H9 (cell line): Measurements from ENCODE around the gene NEK8. TPM values are rescaled to one million over a fixed set of nuclear protein-coding genes. Genes with fewer than 3 reads are reported as not detected.

Experiments
- DNase-seq: peaks from one replicate; pipeline ENCODE4 v3.0.0-alpha.2; 2017
- H2AFZ ChIP-seq: one replicate; pipeline ENCODE4 v1.6.1; 2013; ENCODE audit warnings: mild to moderate bottlenecking, low read length, control low read depth, moderate library complexity
- H2AK5ac ChIP-seq: 2 replicates; pipeline ENCODE4 v1.6.1; 2013; ENCODE audit warnings: low read length, control low read depth, mixed read lengths; ENCODE audit not compliant: insufficient read length
- H2BK120ac ChIP-seq: one replicate; pipeline ENCODE4 v1.6.1; 2013; ENCODE audit warnings: low read depth, mild to moderate bottlenecking, low read length, control low read depth, inconsistent platforms; ENCODE audit not compliant: poor library complexity, severe bottlenecking
- H2BK12ac ChIP-seq: 2 replicates; pipeline ENCODE4 v1.6.1; 2013; ENCODE audit warnings: low read length, control low read depth, mixed read lengths, low read depth; ENCODE audit not compliant: insufficient read length
- H2BK15ac ChIP-seq: 2 replicates; pipeline ENCODE4 v1.6.1; 2013; ENCODE audit warnings: low read depth, low read length, control low read depth
- H2BK20ac ChIP-seq: one replicate; pipeline ENCODE4 v1.6.1; 2013; ENCODE audit warnings: low read depth, mild to moderate bottlenecking, low read length, control low read depth, inconsistent platforms; ENCODE audit not compliant: poor library complexity, severe bottlenecking
- H2BK5ac ChIP-seq: 2 replicates; pipeline ENCODE4 v1.6.1; 2013; ENCODE audit warnings: low read length, control low read depth, mixed read lengths; ENCODE audit not compliant: insufficient read length
- H3K14ac ChIP-seq: 2 replicates; pipeline ENCODE4 v1.6.1; 2013; ENCODE audit warnings: low read length, control low read depth; ENCODE audit not compliant: insufficient read depth
- H3K18ac ChIP-seq: 2 replicates; pipeline ENCODE4 v1.6.1; 2013; ENCODE audit warnings: low read depth, mild to moderate bottlenecking, mixed read lengths, low read length, control low read depth; ENCODE audit not compliant: insufficient read length
- H3K23ac ChIP-seq: 2 replicates; pipeline ENCODE4 v1.6.1; 2013; ENCODE audit warnings: low read length, control low read depth, mixed read lengths, low read depth; ENCODE audit not compliant: insufficient read length
- H3K23me2 ChIP-seq: 2 replicates; pipeline ENCODE4 v1.6.1; 2013; ENCODE audit warnings: low read depth, mild to moderate bottlenecking, mixed read lengths, low read length, control low read depth; ENCODE audit not compliant: insufficient read length, poor library complexity, severe bottlenecking
- H3K27ac ChIP-seq: 2 replicates; pipeline ENCODE4 v1.5.1; 2013; ENCODE audit warnings: low read length, control low read depth, mixed read lengths, low read depth; ENCODE audit not compliant: insufficient read length
- H3K27me3 ChIP-seq: 2 replicates; pipeline ENCODE4 v1.6.1; 2013; ENCODE audit warnings: low read length, control low read depth, inconsistent platforms; ENCODE audit not compliant: insufficient read depth
- H3K4ac ChIP-seq: 2 replicates; pipeline ENCODE4 v1.6.1; 2013; ENCODE audit warnings: low read depth, mild to moderate bottlenecking, control low read depth, inconsistent platforms, low read length, moderate library complexity
- H3K4me1 ChIP-seq: 2 replicates; pipeline ENCODE4 v1.6.1; 2013; ENCODE audit warnings: low read length, control low read depth, inconsistent platforms; ENCODE audit not compliant: insufficient read depth
- H3K4me2 ChIP-seq: 2 replicates; pipeline ENCODE4 v1.6.1; 2013; ENCODE audit warnings: low read length, control low read depth, mixed read lengths; ENCODE audit not compliant: insufficient read length, insufficient read depth
- H3K56ac ChIP-seq: 2 replicates; pipeline ENCODE4 v1.6.1; 2013; ENCODE audit warnings: low read depth, mild to moderate bottlenecking, mixed read lengths, low read length, control low read depth; ENCODE audit not compliant: insufficient read length
- H3K79me1 ChIP-seq: 2 replicates; pipeline ENCODE4 v1.6.1; 2013; ENCODE audit warnings: low read depth, mild to moderate bottlenecking, moderate library complexity, low read length, control low read depth, inconsistent platforms; ENCODE audit not compliant: insufficient read depth, poor library complexity, severe bottlenecking
- H3K79me2 ChIP-seq: 2 replicates; pipeline ENCODE4 v1.6.1; 2013; ENCODE audit warnings: low read length, control low read depth, inconsistent platforms; ENCODE audit not compliant: insufficient read depth
- H3K9ac ChIP-seq: 2 replicates; pipeline ENCODE4 v1.6.1; 2013; ENCODE audit warnings: low read length, control low read depth, mixed read lengths; ENCODE audit not compliant: insufficient read length; ENCODE audit errors: extremely low read depth
- H3K9me3 ChIP-seq: one replicate; pipeline ENCODE4 v1.6.1; 2013; ENCODE audit warnings: low read depth, low read length, inconsistent platforms; ENCODE audit not compliant: control insufficient read depth
- H3T11ph ChIP-seq: one replicate; pipeline ENCODE4 v1.6.1; 2013; ENCODE audit warnings: mild to moderate bottlenecking, low read length, control low read depth, inconsistent platforms
- H4K20me1 ChIP-seq: one replicate; pipeline ENCODE4 v1.6.1; 2013; ENCODE audit not compliant: control insufficient read depth, insufficient read length, insufficient read depth
- H4K5ac ChIP-seq: 2 replicates; pipeline ENCODE4 v1.6.1; 2013; ENCODE audit warnings: low read depth, mild to moderate bottlenecking, mixed read lengths, low read length, control low read depth; ENCODE audit not compliant: insufficient read length
- H4K8ac ChIP-seq: replicated peaks from 2 replicates; pipeline ENCODE4 v1.6.1; 2013; ENCODE audit warnings: low read length, control low read depth, mixed read lengths, low read depth; ENCODE audit not compliant: insufficient read length
- H4K91ac ChIP-seq: 2 replicates; pipeline ENCODE4 v1.6.1; 2013; ENCODE audit warnings: low read depth, mild to moderate bottlenecking, moderate library complexity, mixed read lengths, low read length, control low read depth; ENCODE audit not compliant: insufficient read length
- H3K27ac Mint-ChIP-seq, 3 experiments: 2 replicates in 2 of 3; 3 replicates in 1 of 3; pipeline ENCODE4 v1.8.0; 2020 to 2021; ENCODE audit warnings: mixed read lengths in 3 of 3, mild to moderate bottlenecking in 1 of 3, moderate library complexity in 1 of 3
- H3K27me3 Mint-ChIP-seq: 2 replicates; pipeline ENCODE4 v1.8.0; 2021; ENCODE audit warnings: low read depth, mild to moderate bottlenecking, moderate library complexity, mixed read lengths
- H3K36me3 Mint-ChIP-seq, 3 experiments: 2 replicates in 2 of 3; 3 replicates in 1 of 3; pipeline ENCODE4 v1.8.0; 2020 to 2021; ENCODE audit warnings: low read depth in 3 of 3, mixed read lengths in 3 of 3; ENCODE audit not compliant: insufficient read depth in 1 of 3
- H3K4me1 Mint-ChIP-seq, 2 experiments: 2 replicates each; pipeline ENCODE4 v1.8.0; 2020; ENCODE audit warnings: mixed read lengths in 2 of 2
- H3K4me3 Mint-ChIP-seq, 2 experiments: 2 replicates in 1 of 2; 3 replicates in 1 of 2; pipeline ENCODE4 v1.8.0; 2020 to 2021; ENCODE audit warnings: mild to moderate bottlenecking in 2 of 2, mixed read lengths in 2 of 2, moderate library complexity in 1 of 2
- H3K9me3 Mint-ChIP-seq, 2 experiments: 2 replicates in 1 of 2; 3 replicates in 1 of 2; pipeline ENCODE4 v1.8.0; 2020; ENCODE audit warnings: mild to moderate bottlenecking in 2 of 2, mixed read lengths in 2 of 2, moderate library complexity in 1 of 2
- CTCF ChIP-seq: fragments of 200-600 bp; sonication (generic); conservative IDR thresholded peaks from 3 replicates; pipeline ENCODE4 v1.8.0; 2021; ENCODE audit warnings: antibody characterized with exemption, mild to moderate bottlenecking
- WGBS: extraction: QIAGEN DNeasy Blood & Tissue Kit; methylation state at CpG from one replicate; pipeline ENCODE4 v1.1.7; 2013; ENCODE audit warnings: missing lambda C conversion rate, low lambda C conversion rate, mixed read lengths; ENCODE audit not compliant: insufficient read length; ENCODE audit errors: extremely low coverage; 5-methylcytosine and 5-hydroxymethylcytosine counted together
- total RNA-seq: library from RNA; stranded (reverse); gene quantifications from 2 replicates; pipeline ENCODE4 v1.2.1, GENCODE V29; 2021

Gene NEK8
- total RNA-seq, 1 experiment from 2014 or later, result 18.8 TPM

- Histone ChIP-seq H2BK12ac (no peak overlapping the region), H4K91ac (no peak overlapping the region), H3K4ac (no peak overlapping the region), H3K4me2 (no peak overlapping the region), H3K18ac (no peak overlapping the region), H4K5ac (no peak overlapping the region), H4K20me1 (peaks cover 4% of the 10 kb centered on the region), H3K14ac (no peak overlapping the region), H3T11ph (no peak overlapping the region), H3K79me1 (no peaks in the 10 kb centered on the region), H3K56ac (no peak overlapping the region), H2AK5ac (no peak overlapping the region), H3K79me2 (no peaks in the 10 kb centered on the region), H3K9ac (no peak overlapping the region), H4K8ac (no peak overlapping the region), H2BK5ac (no peak overlapping the region), H3K4me1 (no peaks in the 10 kb centered on the region), H3K9me3 (no peaks in the 10 kb centered on the region), H3K23ac (no peak overlapping the region), H2AFZ (no peak overlapping the region), H3K23me2 (no peaks in the 10 kb centered on the region), H2BK120ac (no peak overlapping the region), H2BK15ac (no peak overlapping the region), H3K27ac (no peak overlapping the region), H2BK20ac (no peak overlapping the region), H3K27me3 (no peaks in the 10 kb centered on the region)
- Mint-ChIP-seq H3K27ac (peak overlapping the region in 1 of 3 experiments; percentile 35; a peak in 2 of 7 replicates), H3K27me3 (no peaks in the 10 kb centered on the region), H3K36me3 (peaks cover 40 to 90% (median 81%) of the 10 kb centered on the region in 3 experiments; a peak in 6 of 7 replicates), H3K4me1 (peaks cover 19 to 21% of the 10 kb centered on the region in 2 experiments), H3K4me3 (peak overlapping the region in 1 of 2 experiments; percentile 54; a peak in 1 of 5 replicates), H3K9me3 (no peaks in the 10 kb centered on the region)
- TF ChIP-seq CTCF, result peak; percentile 19; the same call in 1 of the 3 replicates
- WGBS, result no CpG with 5 or more reads among the region's 10 CpGs
- DNase-seq, result no peak
Observed at GRCh38 chr17:28700830-28701492, 27.6 kb upstream of the NEK8 start.
